IMR-90 (cell line): Measurements from ENCODE around the gene CCN6. TPM values are rescaled to one million over a fixed set of nuclear protein-coding genes. Genes with fewer than 3 reads are reported as not detected.

Experiments
- ATAC-seq: fragments of 200-7000 bp; cut with Tn5 transposase; 2 replicates; pipeline ENCODE4 v1.9.1; 2020; ENCODE audit warnings: low read depth, mild to moderate bottlenecking, moderate library complexity
- BruUV-seq: library from RNA; stranded (reverse); fragments of 400-500 nt; replicated peaks from 2 replicates; lab custom pipeline; 2021; lab: Mats Ljungman, UMichigan
- CTCF ChIA-PET: fragments of 300-600 bp; formaldehyde crosslinking; extraction: SDS; loops from one replicate; lab custom pipeline; 2021; ENCODE audit warnings: antibody characterized with exemption; lab: Yijun Ruan, JAX
- POLR2A ChIA-PET: fragments of 300-600 bp; sonication (Branson Sonifier 250); formaldehyde crosslinking; loops from one replicate; lab custom pipeline; 2022; ENCODE audit warnings: antibody characterized with exemption; ENCODE audit not compliant: unreplicated experiment; lab: Charles Lee
- DNase-seq: peaks from one replicate; pipeline ENCODE4 v3.0.0; 2013
- H2AFZ ChIP-seq: replicated peaks from 2 replicates; pipeline ENCODE3; 2013; ENCODE audit warnings: low read length, mild to moderate bottlenecking; ENCODE audit not compliant: poor library complexity
- H2AK5ac ChIP-seq: 2 replicates; pipeline ENCODE4 v1.6.1; 2013; ENCODE audit warnings: low read depth, low read length, inconsistent platforms
- H2AK9ac ChIP-seq: replicated peaks from 2 replicates; pipeline ENCODE3; 2013; ENCODE audit warnings: mild to moderate bottlenecking, low read depth, low read length, moderate library complexity; ENCODE audit not compliant: poor library complexity
- H2BK120ac ChIP-seq: 2 replicates; pipeline ENCODE4 v1.6.1; 2013; ENCODE audit warnings: low read depth, low read length, inconsistent platforms
- H2BK15ac ChIP-seq: 3 replicates; pipeline ENCODE4 v1.6.1; 2013; ENCODE audit warnings: low read depth, low read length, inconsistent platforms
- H2BK20ac ChIP-seq: 2 replicates; pipeline ENCODE4 v1.6.1; 2013; ENCODE audit warnings: low read depth, mild to moderate bottlenecking, inconsistent platforms, low read length, moderate library complexity
- H2BK5ac ChIP-seq: 2 replicates; pipeline ENCODE4 v1.6.1; 2013; ENCODE audit warnings: mild to moderate bottlenecking, low read depth, low read length, inconsistent platforms; ENCODE audit not compliant: poor library complexity, severe bottlenecking
- H3K14ac ChIP-seq: replicated peaks from 2 replicates; pipeline ENCODE4 v1.6.1; 2013; ENCODE audit warnings: low read depth, low read length, inconsistent platforms
- H3K18ac ChIP-seq: 2 replicates; pipeline ENCODE4 v1.6.1; 2013; ENCODE audit warnings: low read depth, low read length, control low read depth
- H3K23ac ChIP-seq: 2 replicates; pipeline ENCODE4 v1.6.1; 2013; ENCODE audit warnings: low read depth, low read length, inconsistent platforms
- H3K27ac ChIP-seq: 2 replicates; pipeline ENCODE4 v1.5.1; 2013; ENCODE audit warnings: mild to moderate bottlenecking, control low read depth, low read length; ENCODE audit not compliant: insufficient read depth
- H3K27me3 ChIP-seq: 2 replicates; pipeline ENCODE4 v1.6.1; 2013; ENCODE audit warnings: low read length; ENCODE audit not compliant: control insufficient read depth, insufficient read depth
- H3K36me3 ChIP-seq: 2 replicates; pipeline ENCODE4 v1.6.1; 2013; ENCODE audit warnings: low read length, mixed read lengths; ENCODE audit not compliant: control insufficient read depth, insufficient read depth
- H3K4ac ChIP-seq: 2 replicates; pipeline ENCODE4 v1.6.1; 2013; ENCODE audit warnings: low read depth, low read length, inconsistent platforms
- H3K4me1 ChIP-seq: 2 replicates; pipeline ENCODE4 v1.6.1; 2013; ENCODE audit warnings: low read length, mixed read lengths; ENCODE audit not compliant: control insufficient read depth, insufficient read depth
- H3K4me2 ChIP-seq: 2 replicates; pipeline ENCODE4 v1.6.1; 2013; ENCODE audit warnings: low read depth, mild to moderate bottlenecking, control low read depth, low read length, moderate library complexity
- H3K4me3 ChIP-seq: 2 replicates; pipeline ENCODE4 v1.5.1; 2013; ENCODE audit warnings: low read depth, mild to moderate bottlenecking, control low read depth, low read length, moderate library complexity; ENCODE audit not compliant: insufficient read depth
- H3K56ac ChIP-seq: 2 replicates; pipeline ENCODE4 v1.6.1; 2013; ENCODE audit warnings: low read length, inconsistent platforms; ENCODE audit not compliant: insufficient read depth; ENCODE audit errors: extremely low read depth
- H3K79me1 ChIP-seq, 2 experiments: 2 replicates each; pipeline ENCODE4 v1.6.1; 2013; ENCODE audit warnings: low read length in 2 of 2, inconsistent platforms in 1 of 2, low read depth in 1 of 2
- H3K9ac ChIP-seq: 2 replicates; pipeline ENCODE4 v1.6.1; 2013; ENCODE audit warnings: low read depth, low read length, control low read depth
- H3K9me1 ChIP-seq: 2 replicates; pipeline ENCODE4 v1.6.1; 2013; ENCODE audit warnings: low read length, inconsistent platforms; ENCODE audit not compliant: insufficient read depth
- H3K9me3 ChIP-seq: 2 replicates; pipeline ENCODE4 v1.6.1; 2013; ENCODE audit warnings: low read length; ENCODE audit not compliant: control insufficient read depth, insufficient read depth
- H4K20me1 ChIP-seq: 2 replicates; pipeline ENCODE4 v1.6.1; 2013; ENCODE audit warnings: low read length, inconsistent platforms; ENCODE audit not compliant: insufficient read depth
- H4K5ac ChIP-seq: 2 replicates; pipeline ENCODE4 v1.6.1; 2013; ENCODE audit warnings: mild to moderate bottlenecking, low read depth, low read length, control low read depth
- H4K8ac ChIP-seq, 2 experiments: 2 replicates each; pipeline ENCODE4 v1.6.1; 2013; ENCODE audit warnings: low read depth in 2 of 2, low read length in 2 of 2, control low read depth in 1 of 2, inconsistent platforms in 1 of 2
- H4K91ac ChIP-seq: 2 replicates; pipeline ENCODE4 v1.6.1; 2013; ENCODE audit warnings: low read depth, low read length, inconsistent platforms; ENCODE audit not compliant: insufficient read depth
- CEBPB ChIP-seq: IDR thresholded peaks from 2 replicates; pipeline ENCODE4 v1.6.1; 2012; ENCODE audit warnings: low read depth, low read length, improper control_type of control experiment
- CHD1 ChIP-seq: IDR thresholded peaks from 2 replicates; pipeline ENCODE4 v1.6.1; 2012; ENCODE audit warnings: low read depth, low read length, improper control_type of control experiment
- CTCF ChIP-seq: conservative IDR thresholded peaks from 2 replicates; pipeline ENCODE4 v1.5.1; 2012; ENCODE audit warnings: mild to moderate bottlenecking, low read depth, low read length, improper control_type of control experiment
- FOS ChIP-seq: fragments of 150-350 bp; IDR thresholded peaks from 2 replicates; pipeline ENCODE4 v1.6.1; 2016; ENCODE audit warnings: low read depth, low read length
- MAFK ChIP-seq: IDR thresholded peaks from 2 replicates; pipeline ENCODE4 v1.6.1; 2012; ENCODE audit warnings: low read depth, low read length, improper control_type of control experiment
- MAZ ChIP-seq: IDR thresholded peaks from 2 replicates; pipeline ENCODE4 v1.6.1; 2012; ENCODE audit warnings: low read depth, mild to moderate bottlenecking, low read length, improper control_type of control experiment, moderate library complexity, borderline replicate concordance
- MXI1 ChIP-seq: IDR thresholded peaks from 2 replicates; pipeline ENCODE4 v1.6.1; 2012; ENCODE audit warnings: low read depth, mild to moderate bottlenecking, low read length, moderate library complexity, borderline replicate concordance
- POLR2A ChIP-seq: IDR thresholded peaks from 2 replicates; pipeline ENCODE4 v1.6.1; 2012; ENCODE audit warnings: mild to moderate bottlenecking, low read depth, low read length
- RAD21 ChIP-seq: IDR thresholded peaks from 2 replicates; pipeline ENCODE4 v1.6.1; 2012; ENCODE audit warnings: low read length, improper control_type of control experiment
- RCOR1 ChIP-seq: IDR thresholded peaks from 2 replicates; pipeline ENCODE4 v1.6.1; 2012; ENCODE audit warnings: mild to moderate bottlenecking, low read length, improper control_type of control experiment; ENCODE audit not compliant: insufficient replicate concordance
- RFX5 ChIP-seq: IDR thresholded peaks from 2 replicates; pipeline ENCODE4 v1.8.0; 2012; ENCODE audit warnings: low read depth, mild to moderate bottlenecking, low read length, moderate library complexity
- WGBS, 2 experiments: methylation state at CpG; one replicate each; pipeline versions ENCODE4 v1.1.5 to v1.1.7; 2013; ENCODE audit warnings: missing lambda C conversion rate in 2 of 2; ENCODE audit not compliant: insufficient read length in 1 of 2; ENCODE audit errors: extremely low coverage in 2 of 2; 5-methylcytosine and 5-hydroxymethylcytosine counted together
- dilution Hi-C: fragments of 300-500 bp; cut with HindIII; formaldehyde crosslinking; loops from one replicate; pipeline ENCODE4 v1.14.3; 2018; ENCODE audit warnings: low sequenced_read_pairs; ENCODE audit not compliant: unreplicated experiment
- in situ Hi-C: fragments of 300-500 bp; cut with MboI; formaldehyde crosslinking; loops from 3 replicates; pipeline ENCODE4 v1.14.3; 2019; ENCODE audit warnings: low sequenced_read_pairs, inconsistent platforms, mixed read lengths
- intact Hi-C: fragments of 100-400 bp; cut with micrococcal nuclease; formaldehyde crosslinking; loops from 2 replicates; pipeline ENCODE4 v1.10.0; 2022
- polyA plus RNA-seq, 3 experiments: library from polyadenylated mRNA; depleted of rRNA; stranded (reverse); fragments of >200 nt; gene quantifications; 2 replicates each; pipeline ENCODE4 v1.2.3, GENCODE V29; 2012; ENCODE audit warnings: low replicate concordance in 1 of 3
- total RNA-seq: library from RNA; depleted of rRNA; stranded (reverse); fragments of >200 nt; gene quantifications from 2 replicates; pipeline ENCODE4 v1.2.3, GENCODE V29; 2012
- TF ChIP-seq, protein P1 (sequence below): fragments of 150-350 bp; IDR thresholded peaks from 2 replicates; pipeline ENCODE4 v1.6.1; 2016; ENCODE audit warnings: low read depth, mild to moderate bottlenecking, low read length, moderate library complexity, borderline replicate concordance

Gene CCN6
- total and polyA plus RNA-seq, 2 of the 4 experiments (the other 2 are of a cell fraction): not detected

DNA sequence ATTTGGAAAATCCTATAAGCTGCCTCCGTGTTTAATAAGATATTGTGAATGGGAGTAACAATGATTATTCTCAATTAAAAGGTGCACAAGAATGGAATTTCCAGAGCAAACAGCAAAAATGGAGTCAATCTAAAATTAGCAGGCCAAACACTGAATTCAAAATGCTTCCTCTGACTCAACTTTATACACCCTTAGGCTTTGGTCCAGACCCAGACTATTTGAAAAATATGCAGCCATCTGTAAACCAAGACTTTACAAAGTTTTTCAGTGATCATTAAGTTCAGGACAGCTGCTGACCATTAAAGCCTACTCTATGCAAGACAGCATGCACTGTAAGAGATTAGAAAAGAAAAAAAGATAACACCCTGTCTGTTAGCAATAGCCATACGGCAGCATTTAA, 39.4 kb upstream of the CCN6 start:
- peak overlapping the region; percentile 56; the same call in 1 of the 2 replicates for H4K5ac ChIP-seq
- peaks cover 7% of the 10 kb centered on the region for H3K4me1 ChIP-seq
- ATAC-seq (peak; percentile 97), DNase-seq (peak; percentile 83)
- peak overlapping the region; percentile 64; the same call in 1 of the 2 replicates for H3K4ac ChIP-seq
- 0 out of 2 replicates have a peak, but pooled peaks cover 3% of the 10 kb centered on the region for H3K9me1 ChIP-seq
- TF ChIP-seq CEBPB (no peak), MAFK (no peak), MXI1 (no peak), MAZ (no peak), POLR2A (no peak), RFX5 (no peak), FOS (no peak), RAD21 (no peak), CTCF (no peak), CHD1 (no peak), RCOR1 (no peak)
- TF ChIP-seq, protein P1, sequence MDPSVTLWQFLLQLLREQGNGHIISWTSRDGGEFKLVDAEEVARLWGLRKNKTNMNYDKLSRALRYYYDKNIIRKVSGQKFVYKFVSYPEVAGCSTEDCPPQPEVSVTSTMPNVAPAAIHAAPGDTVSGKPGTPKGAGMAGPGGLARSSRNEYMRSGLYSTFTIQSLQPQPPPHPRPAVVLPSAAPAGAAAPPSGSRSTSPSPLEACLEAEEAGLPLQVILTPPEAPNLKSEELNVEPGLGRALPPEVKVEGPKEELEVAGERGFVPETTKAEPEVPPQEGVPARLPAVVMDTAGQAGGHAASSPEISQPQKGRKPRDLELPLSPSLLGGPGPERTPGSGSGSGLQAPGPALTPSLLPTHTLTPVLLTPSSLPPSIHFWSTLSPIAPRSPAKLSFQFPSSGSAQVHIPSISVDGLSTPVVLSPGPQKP: no peak
- in situ Hi-C loops: no loop called here
- peak overlapping the region; percentile 47; the same call in 1 of the 2 replicates for H3K4me2 ChIP-seq
- no peaks in the 10 kb centered on the region for H4K20me1 ChIP-seq
- no peaks in the 10 kb centered on the region for H3K27me3 ChIP-seq
- no peaks in the 10 kb centered on the region for H3K36me3 ChIP-seq
- H2AK5ac ChIP-seq: peak overlapping the region; percentile 33; the same call in 1 of the 2 replicates
- no peak overlapping the region for H3K23ac ChIP-seq
- CTCF ChIA-PET: no interaction called here
- peak overlapping the region; percentile 35 to 87; a peak in 2 of 4 replicates for H4K8ac ChIP-seq
- peak overlapping the region; percentile 75 for H2BK120ac ChIP-seq
- no peak overlapping the region for H3K9ac ChIP-seq
- H4K91ac ChIP-seq: peak overlapping the region; percentile 62; the same call in 1 of the 2 replicates
- peak overlapping the region; percentile 80 for H3K18ac ChIP-seq
- WGBS, 2 experiments: no CpG with 5 or more reads among the region's 2 CpGs
- POLR2A ChIA-PET: no interaction called here
- H2AK9ac ChIP-seq: no peak overlapping the region
- H3K9me3 ChIP-seq: no peaks in the 10 kb centered on the region
- H2BK5ac ChIP-seq: peak overlapping the region; percentile 46
- H3K4me3 ChIP-seq: no peak overlapping the region
- H2BK15ac ChIP-seq: peak overlapping the region; percentile 82; the same call in 1 of the 3 replicates
- no TSS peak for BruUV-seq
- peak overlapping the region; percentile 44 for H3K14ac ChIP-seq
- intact Hi-C loops: no loop called here
- peak overlapping the region; percentile 95; the same call in 1 of the 2 replicates for H2BK20ac ChIP-seq
- peak overlapping the region; percentile 43; the same call in 1 of the 2 replicates for H3K27ac ChIP-seq
- no peaks in the 10 kb centered on the region for H3K79me1 ChIP-seq
- H2AFZ ChIP-seq: no peak overlapping the region
- H3K56ac ChIP-seq: no peak overlapping the region
- dilution Hi-C loops: no loop called here
